Measurements from ENCODE around the gene ZNF689. TPM values are rescaled to one million over a fixed set of nuclear protein-coding genes. Genes with fewer than 3 reads are reported as not detected.

ZNF689 gene
- polyA plus RNA-seq, 2 of the 4 experiments (the other 2 are of a cell fraction) = 6.8 to 7.4 TPM

- TF ChIP-seq ATOH8 (CRISPR knock-in tag; IDR thresholded peaks at IDR 0.05; ENCODE audit: low read depth) = no peak
- TF ChIP-seq RARB (CRISPR knock-in tag; IDR thresholded peaks at IDR 0.05) = no peak
- TF ChIP-seq ZNF302 (CRISPR knock-in tag; IDR thresholded peaks at IDR 0.05) = no peak
- no peak for TF ChIP-seq CHD4 (IDR thresholded peaks at IDR 0.05; ENCODE audit: borderline replicate concordance)
Observed at GRCh38 chr16:30555315-30556124, 54.7 kb downstream of the ZNF689 start (continued).

- Histone ChIP-seq H3K4me2 (no peak overlapping the region), H3K27ac (no peak overlapping the region), H3K4me3 (no peak overlapping the region), H3K9me3 (no peaks in the 10 kb centered on the region), H3K4me1 (peaks cover 6% of the 10 kb centered on the region; the same call in 1 of the 3 replicates)
- DNase-seq (ENCODE audit: low read depth in 1 of 2, low spot score in 1 of 2) (no peak), FAIRE-seq (no peak), ATAC-seq (no peak)
- TF ChIP-seq EP300 (IDR thresholded peaks at IDR 0.05) (no peak), CBX8 (IDR thresholded peaks at IDR 0.05) (no peak), USF2 (IDR thresholded peaks at IDR 0.05) (no peak), ESRRA (IDR thresholded peaks at IDR 0.05; ENCODE audit: borderline replicate concordance, low read length) (no peak)
- ChIA-PET POLR2A (no interaction called here), CTCF (interaction anchor here (1.1 to 3.0 kb wide), 4 partner anchors 13 to 125 kb away, joined by 4 to 10 read pairs (median 7); partner anchors contain the start of gene DCTPP1)
- WGBS (ENCODE audit: missing lambda C conversion rate) = 96% methylated on average over 17 of the region's 18 CpGs
Observed at GRCh38 chr16:30554557-30555314, 55.5 kb downstream of the ZNF689 start.

- Histone ChIP-seq H3K4me3 (no peak overlapping the region), H3K4me1 (peaks cover 15% of the 10 kb centered on the region), H3K4me2 (no peak overlapping the region), H3K27ac (no peak overlapping the region), H3K9me3 (no peaks in the 10 kb centered on the region)
- TF ChIP-seq HOXA7 (CRISPR knock-in tag; IDR thresholded peaks at IDR 0.05) = no peak
- TF ChIP-seq NFE2L2 (conservative IDR thresholded peaks at IDR 0.05; ENCODE audit: low read length) = no peak
- no peak for TF ChIP-seq CBX8 (IDR thresholded peaks at IDR 0.05)
- TF ChIP-seq TP53 (CRISPR knock-in tag; IDR thresholded peaks at IDR 0.05) = no peak
- no peak for TF ChIP-seq E2F6 (IDR thresholded peaks at IDR 0.05; ENCODE audit: borderline replicate concordance, low read depth)
- no peak for TF ChIP-seq HOXB5 (CRISPR knock-in tag; IDR thresholded peaks at IDR 0.05)
- TF ChIP-seq SMC3 (IDR thresholded peaks at IDR 0.05) = no peak
- no peak for TF ChIP-seq ZSCAN20 (CRISPR knock-in tag; IDR thresholded peaks at IDR 0.05)
- no peak for TF ChIP-seq MAX (IDR thresholded peaks at IDR 0.05)
- no peak for TF ChIP-seq FOSL2 (IDR thresholded peaks at IDR 0.05)
- no peak for TF ChIP-seq FOSL2 (CRISPR knock-in tag; IDR thresholded peaks at IDR 0.05)
- TF ChIP-seq SREBF2 (IDR thresholded peaks at IDR 0.05) = no peak
- no peak for TF ChIP-seq PBX3 (IDR thresholded peaks at IDR 0.05)
- no peak for TF ChIP-seq MYC (IDR thresholded peaks at IDR 0.05; ENCODE audit: borderline replicate concordance, low read length)
- TF ChIP-seq CTCF (IDR thresholded peaks at IDR 0.05) = no peak
- no peak for TF ChIP-seq EP300 (IDR thresholded peaks at IDR 0.05)
- ATAC-seq = no peak
- FAIRE-seq = no peak
- DNase-seq (ENCODE audit: low read depth in 1 of 2, low spot score in 1 of 2) = no peak
- WGBS (ENCODE audit: missing lambda C conversion rate) = 93% methylated on average over 2 of the region's 2 CpGs
- ChIA-PET CTCF (interaction anchor here (1.9 to 3.0 kb wide), 3 partner anchors 17 to 76 kb away, joined by 5 to 10 read pairs (median 8); no protein-coding TSS in a partner anchor), POLR2A (no interaction called here)
Observed at GRCh38 chr16:30553393-30553899, 56.7 kb downstream of the ZNF689 start.

Measured in A549 (cell line).